Vagina (tissue), 2 donors: ENCODE measurements around the gene FBLIM1. TPM values are rescaled to one million over a fixed set of nuclear protein-coding genes. Genes with fewer than 3 reads are reported as not detected.
"Not testable (repeated sequence)": the region's sequence is repeated elsewhere in the genome, so short reads cannot be mapped to it uniquely, and the experiment has no call there.

Experiments
- DNase-seq, 2 donors: peaks; one replicate each; pipeline ENCODE4 v3.0.0-alpha.2; 2017; ENCODE audit errors: extremely low spot score in 2 of 2
- H3K27ac ChIP-seq: fragments of 200-600 bp; sonication (generic); one replicate; pipeline ENCODE4 v1.5.1; 2019
- H3K27me3 ChIP-seq: fragments of 200-600 bp; sonication (generic); one replicate; pipeline ENCODE4 v1.5.1; 2019
- H3K36me3 ChIP-seq, 2 donors: fragments of 200-600 bp; sonication (generic); one replicate each; pipeline ENCODE4 v1.5.1; 2017 to 2019
- H3K4me1 ChIP-seq: fragments of 200-600 bp; sonication (generic); one replicate; pipeline ENCODE4 v1.5.1; 2019
- H3K4me3 ChIP-seq, 2 donors: fragments of 200-600 bp; sonication (generic); 1 replicate in 1 of 2; 2 replicates in 1 of 2; pipeline ENCODE4 v1.5.1; 2016 to 2019
- H3K9me3 ChIP-seq: fragments of 200-600 bp; sonication (generic); one replicate; pipeline ENCODE4 v1.5.1; 2019
- CTCF ChIP-seq, 3 experiments: fragments of 450-650 bp in 2 of 3; fragments of 200-600 bp in 1 of 3; sonication (generic) in 1 of 3; IDR thresholded peaks; one replicate each; pipeline ENCODE4 v1.5.1; 2017 to 2019; ENCODE audit warnings: antibody characterized with exemption in 3 of 3, mild to moderate bottlenecking in 2 of 3, moderate library complexity in 2 of 3
- POLR2A ChIP-seq, 2 donors: fragments of 450-650 bp; IDR thresholded peaks; one replicate each; pipeline ENCODE4 v1.6.1; 2017; ENCODE audit warnings: antibody characterized with exemption in 2 of 2, mild to moderate bottlenecking in 2 of 2, moderate library complexity in 2 of 2
- POLR2AphosphoS5 ChIP-seq, 2 donors: sonication (generic); formaldehyde crosslinking; IDR thresholded peaks; one replicate each; pipeline ENCODE4 v1.9.0; 2017; ENCODE audit warnings: antibody characterized with exemption in 2 of 2, mild to moderate bottlenecking in 2 of 2, low read depth in 1 of 2; ENCODE audit not compliant: insufficient read depth in 1 of 2
- intact Hi-C: fragments of 100-400 bp; cut with DNase I; formaldehyde crosslinking; loops from one replicate; pipeline ENCODE4 v1.15.1; 2023
- total RNA-seq: library from RNA; depleted of rRNA; stranded (reverse); fragments of >200 nt; gene quantifications from one replicate; pipeline ENCODE4 v1.2.3, GENCODE V29; 2016

The FBLIM1 gene
- total RNA-seq, 1 donor from 2014 or later, result 45.2 TPM

- Histone ChIP-seq H3K27ac (no peak overlapping the region), H3K36me3 (no peaks in the 10 kb centered on the region), H3K27me3 (no peaks in the 10 kb centered on the region), H3K4me1 (peaks cover 5% of the 10 kb centered on the region), H3K9me3 (no peaks in the 10 kb centered on the region), H3K4me3 (no peak overlapping the region)
- TF ChIP-seq CTCF (IDR thresholded peaks at IDR 0.05) (no peak), POLR2AphosphoS5 (IDR thresholded peaks at IDR 0.05; ENCODE audit: insufficient read depth in 1 of 2, low read depth in 1 of 2) (no peak), POLR2A (IDR thresholded peaks at IDR 0.05) (no peak)
- no peak for DNase-seq
- intact Hi-C loops, result no loop called here
Measured at GRCh38 chr1:15820478-15820877, 61.9 kb downstream of the FBLIM1 start.

GRCh38 chr1:15825800-15826199 is 67.2 kb downstream of the FBLIM1 start:
- H3K27me3 ChIP-seq, result no peaks in the 10 kb centered on the region
- no peak for DNase-seq
- no peak overlapping the region for H3K27ac ChIP-seq
- intact Hi-C loops, result no loop called here
- H3K4me3 ChIP-seq, result no peak overlapping the region
- no peaks in the 10 kb centered on the region for H3K9me3 ChIP-seq
- H3K36me3 ChIP-seq, result no peaks in the 10 kb centered on the region
- TF ChIP-seq CTCF (IDR thresholded peaks at IDR 0.05) (no peak), POLR2A (IDR thresholded peaks at IDR 0.05) (no peak), POLR2AphosphoS5 (IDR thresholded peaks at IDR 0.05; ENCODE audit: insufficient read depth in 1 of 2, low read depth in 1 of 2) (no peak)
- H3K4me1 ChIP-seq, result peaks cover 11% of the 10 kb centered on the region

GRCh38 chr1:15826810-15827507 is 68.4 kb downstream of the FBLIM1 start:
- intact Hi-C loops, result no loop called here
- TF ChIP-seq CTCF (IDR thresholded peaks at IDR 0.05), result no peak
- TF ChIP-seq POLR2AphosphoS5 (IDR thresholded peaks at IDR 0.05; ENCODE audit: insufficient read depth in 1 of 2, low read depth in 1 of 2), result no peak
- TF ChIP-seq POLR2A (IDR thresholded peaks at IDR 0.05), result no peak
- peaks cover 21% of the 10 kb centered on the region for H3K4me1 ChIP-seq
- H3K9me3 ChIP-seq, result no peaks in the 10 kb centered on the region
- H3K36me3 ChIP-seq, result no peaks in the 10 kb centered on the region
- H3K27me3 ChIP-seq, result no peaks in the 10 kb centered on the region
- no peak for DNase-seq
- no peak overlapping the region for H3K27ac ChIP-seq
- H3K4me3 ChIP-seq, result no peak overlapping the region

GRCh38 chr1:15827567-15827966 is 69.0 kb downstream of the FBLIM1 start:
- peaks cover 27% of the 10 kb centered on the region for H3K4me1 ChIP-seq
- H3K27me3 ChIP-seq, DNase-seq, H3K9me3 ChIP-seq, H3K36me3 ChIP-seq, H3K27ac ChIP-seq, H3K4me3 ChIP-seq, intact Hi-C loops: not testable (repeated sequence)

- intact Hi-C loops, H3K27me3 ChIP-seq, H3K4me3 ChIP-seq, H3K27ac ChIP-seq, H3K9me3 ChIP-seq, DNase-seq, H3K36me3 ChIP-seq: not testable (repeated sequence)
- peaks cover 41% of the 10 kb centered on the region for H3K4me1 ChIP-seq
Measured at GRCh38 chr1:15828931-15829330, 70.3 kb downstream of the FBLIM1 start.

- H3K4me1 ChIP-seq, result peaks cover 41% of the 10 kb centered on the region
- H3K9me3 ChIP-seq, result no peaks in the 10 kb centered on the region
- intact Hi-C loops, result no loop called here
Measured at GRCh38 chr1:15830258-15830657, 71.7 kb downstream of the FBLIM1 start.

More at GRCh38 chr1:15830258-15830657, 71.7 kb downstream of the FBLIM1 start:
- Histone ChIP-seq H3K27me3 (no peaks in the 10 kb centered on the region), H3K4me3 (no peak overlapping the region), H3K36me3 (no peaks in the 10 kb centered on the region), H3K27ac (no peak overlapping the region)
- TF ChIP-seq POLR2A (IDR thresholded peaks at IDR 0.05), result no peak
- no peak for TF ChIP-seq POLR2AphosphoS5 (IDR thresholded peaks at IDR 0.05; ENCODE audit: insufficient read depth in 1 of 2, low read depth in 1 of 2)
- TF ChIP-seq CTCF (IDR thresholded peaks at IDR 0.05), result no peak
- DNase-seq, result no peak
